HG03060 (cell line): ENCODE results near the gene CNIH1.
"Not testable (repeated sequence)": the region's sequence is repeated elsewhere in the genome, so short reads cannot be mapped to it uniquely, and the experiment has no call there.

ENCODE experiments used
- ATAC-seq: cut with Tn5 transposase; IDR thresholded peaks from one replicate; pipeline ENCODE4 v1.9.1; 2021; ENCODE audit warnings: low read depth, moderate number of reproducible peaks; ENCODE audit not compliant: unreplicated experiment

CNIH1 gene

GRCh38 chr14:54437954-54438353 is 3.2 kb downstream of the CNIH1 start:
- not testable (repeated sequence) for ATAC-seq

DNA sequence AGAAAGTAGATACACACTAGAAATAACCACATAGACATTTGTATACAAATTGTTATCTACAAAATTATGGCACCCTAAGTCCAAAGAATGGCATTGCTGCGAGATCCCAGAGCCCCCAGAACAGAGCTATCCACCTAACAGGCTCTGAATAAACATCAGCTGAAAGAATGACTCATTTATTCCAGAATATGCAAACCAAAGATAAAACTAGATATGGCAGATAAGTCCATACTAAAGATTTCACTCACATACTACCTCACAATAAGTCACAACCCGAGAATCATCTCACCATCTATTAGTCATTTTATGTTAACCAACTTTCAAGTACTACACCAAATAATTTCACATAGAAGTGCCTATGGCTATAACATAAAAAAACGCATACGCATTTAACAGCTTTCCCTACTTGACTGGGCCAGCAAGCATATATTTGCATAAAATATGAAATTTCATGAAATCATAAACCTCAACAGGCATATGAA is 5.6 kb downstream of the CNIH1 start:
- peak; percentile 56 for ATAC-seq

DNA sequence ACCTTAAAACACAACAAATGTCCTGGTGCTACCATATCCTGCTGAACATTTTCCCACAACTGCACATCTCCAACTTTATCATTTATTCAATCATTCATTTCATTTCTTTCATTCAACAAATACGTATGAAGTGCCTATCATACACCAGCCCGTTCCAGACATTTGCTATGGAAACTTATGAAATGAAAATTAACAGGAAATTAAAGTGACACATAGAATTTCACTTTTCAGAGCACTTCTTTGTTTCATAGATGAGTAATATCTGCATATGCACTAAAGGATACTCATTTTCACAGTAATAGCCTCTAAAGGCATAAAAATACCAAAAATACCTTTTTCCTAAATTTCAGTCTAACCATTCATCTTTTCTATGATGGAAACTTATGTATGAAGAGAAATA is 12.6 kb downstream of the CNIH1 start:
- no peak for ATAC-seq

DNA sequence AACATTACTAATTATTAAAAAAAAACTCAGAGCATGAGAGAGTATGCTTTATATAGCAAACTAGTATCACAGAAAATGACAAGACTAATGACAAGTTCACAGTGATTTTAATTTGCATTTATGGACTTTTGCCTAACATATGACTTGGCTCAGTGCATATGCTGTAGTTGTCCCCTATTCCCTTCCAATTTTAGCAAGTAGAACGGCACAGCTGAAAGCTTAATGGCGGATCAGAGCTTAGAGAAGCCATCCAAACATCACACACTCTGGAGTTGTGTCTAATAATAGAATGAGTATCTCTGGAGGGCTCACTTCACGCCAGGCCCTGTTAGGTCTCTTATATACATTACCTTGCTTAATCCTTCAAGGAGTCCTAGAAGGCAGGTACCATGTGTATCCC is 13.3 kb downstream of the CNIH1 start:
- ATAC-seq, result no peak

DNA sequence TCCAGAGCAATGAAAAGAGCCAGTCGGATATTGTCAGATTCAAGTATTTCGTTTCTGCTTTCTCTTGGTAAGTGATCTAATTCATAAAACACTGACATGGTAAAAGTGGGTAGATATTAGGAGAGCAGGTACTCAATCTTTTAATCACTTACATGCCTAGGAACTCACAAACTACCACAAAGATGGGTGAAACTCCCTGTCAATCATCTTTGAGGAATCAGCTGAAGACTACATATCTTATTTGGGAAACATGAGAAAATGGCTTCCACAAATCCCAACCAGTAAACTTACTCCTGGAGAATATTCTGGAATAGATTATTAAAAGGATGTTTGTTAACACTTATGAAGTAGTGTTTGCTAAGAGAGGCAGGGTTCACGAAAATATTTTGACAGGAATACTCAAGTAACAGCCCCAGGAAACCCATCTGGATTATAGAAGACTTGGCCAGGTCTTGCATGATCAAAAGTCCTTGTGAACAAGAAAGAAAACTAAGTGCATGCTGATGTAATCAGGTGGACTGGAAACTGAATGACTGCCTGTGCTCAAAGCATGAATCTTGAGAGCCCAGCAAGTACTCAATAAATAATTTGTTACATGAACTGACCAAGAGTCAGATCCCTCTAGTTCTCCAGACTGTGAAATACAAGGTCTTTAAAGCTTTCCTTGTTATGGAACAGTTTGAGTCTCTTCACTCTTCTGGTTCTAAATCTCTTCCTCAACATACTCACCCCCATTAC is 15.5 kb downstream of the CNIH1 start:
- ATAC-seq, result no peak

DNA sequence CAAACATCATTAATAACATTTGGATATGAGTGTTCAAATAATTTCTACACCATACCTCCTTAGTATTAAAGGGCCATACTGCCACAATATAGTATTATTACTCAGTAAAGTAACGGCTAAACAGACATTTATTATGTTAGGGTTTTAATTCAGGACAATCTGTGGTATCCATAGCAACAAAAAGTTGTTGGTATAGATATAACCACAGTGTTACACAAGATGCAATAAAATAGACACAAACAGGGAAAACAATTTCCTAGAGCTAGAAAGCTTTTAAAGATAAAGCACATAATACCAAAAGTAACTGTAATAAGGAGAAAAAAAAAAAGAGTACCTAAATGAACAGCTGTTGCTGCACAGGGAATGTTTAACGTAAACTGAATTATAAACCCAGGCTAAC is 16.1 kb downstream of the CNIH1 start:
- no peak for ATAC-seq

GRCh38 chr14:54424479-54424901 is 16.7 kb downstream of the CNIH1 start:
- ATAC-seq, result no peak

GRCh38 chr14:54423991-54424390 is 17.2 kb downstream of the CNIH1 start:
- ATAC-seq, result no peak

DNA sequence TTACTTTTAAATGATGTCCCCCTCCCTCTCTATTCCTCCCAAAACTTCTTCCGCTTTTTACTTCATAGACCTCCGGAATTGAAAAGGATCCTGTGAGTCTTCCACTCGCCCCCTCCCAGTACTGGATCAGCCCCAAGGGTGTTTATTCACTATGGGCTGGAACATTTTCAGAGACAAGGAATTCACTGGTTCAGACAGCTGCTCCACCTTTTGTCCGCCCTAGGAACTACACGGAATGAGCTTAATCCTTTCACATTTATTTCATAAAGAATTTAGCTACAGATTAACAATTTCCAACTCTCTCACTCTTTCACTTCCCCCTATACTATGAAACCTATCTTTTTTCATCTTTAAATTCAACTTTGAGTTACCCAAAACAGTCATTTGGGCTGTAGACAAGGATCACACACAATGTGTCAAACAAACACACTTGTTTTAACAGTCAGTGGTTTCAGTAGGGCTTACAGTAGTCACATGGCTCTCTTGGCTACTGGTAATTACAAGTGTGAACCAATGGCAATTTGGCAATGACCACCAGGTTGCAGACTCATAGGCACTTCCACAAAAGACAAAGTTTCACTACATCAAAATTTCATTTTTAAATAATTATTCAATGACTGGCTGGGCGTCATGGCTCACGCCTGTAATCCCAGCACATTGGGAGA is 20.6 kb downstream of the CNIH1 start:
- ATAC-seq, result no peak

DNA sequence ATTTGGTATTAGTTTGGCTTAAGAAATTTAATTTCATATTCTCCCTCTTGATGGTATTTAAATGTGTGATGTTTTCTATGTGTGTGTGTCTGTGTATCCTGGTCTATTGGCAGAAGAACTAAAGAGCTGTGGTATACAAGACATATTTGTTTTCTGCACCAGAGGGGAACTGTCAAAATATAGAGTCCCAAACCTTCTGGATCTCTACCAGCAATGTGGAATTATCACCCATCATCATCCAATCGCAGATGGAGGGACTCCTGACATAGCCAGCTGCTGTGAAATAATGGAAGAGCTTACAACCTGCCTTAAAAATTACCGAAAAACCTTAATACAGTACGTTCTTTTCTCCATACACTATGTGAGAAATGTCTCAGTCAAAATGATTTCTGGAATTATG is 29.8 kb downstream of the CNIH1 start:
- ATAC-seq, result no peak

GRCh38 chr14:54410215-54410614 is 31.0 kb downstream of the CNIH1 start:
- no peak for ATAC-seq

DNA sequence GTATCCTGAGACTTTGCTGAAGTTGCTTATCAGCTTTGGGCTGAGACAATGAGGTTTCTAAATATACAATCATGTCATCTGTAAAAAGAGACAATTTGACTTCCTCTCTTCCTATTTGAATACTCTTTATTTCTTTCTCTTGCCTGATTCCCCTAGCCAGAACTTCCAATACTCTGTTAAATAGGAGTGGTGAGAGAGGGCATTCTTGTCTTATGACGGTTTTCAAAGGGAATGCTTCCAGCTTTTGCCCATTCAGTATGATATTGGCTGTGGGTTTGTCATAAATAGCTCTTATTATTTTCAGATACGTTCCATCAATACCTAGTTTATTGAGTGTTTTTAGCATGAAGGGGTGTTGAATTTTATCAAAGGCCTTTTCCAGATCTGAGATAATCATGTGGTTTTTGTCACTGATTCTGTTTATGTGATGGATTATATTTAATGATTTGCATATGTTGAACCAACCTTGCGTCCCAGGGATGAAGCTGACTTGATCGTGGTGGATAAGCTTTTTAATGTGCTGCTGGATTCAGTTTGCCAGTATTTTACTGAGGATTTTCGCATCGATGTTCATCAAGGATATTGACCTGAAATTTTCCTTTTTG is 37.7 kb downstream of the CNIH1 start:
- not testable (repeated sequence) for ATAC-seq

- no peak for ATAC-seq
These were observed 41.6 kb downstream of the CNIH1 start for GRCh38 chr14:54399560-54399959.

- peak; percentile 98 for ATAC-seq
These were observed 44.5 kb downstream of the CNIH1 start, which contains the start of gene CDKN3 for GRCh38 chr14:54396493-54397335. CDKN3 (plus strand) TSS chr14:54397007; CDS start chr14:54397069, 62 bp downstream.

- no peak for ATAC-seq
These were observed 45.0 kb downstream of the CNIH1 start for GRCh38 chr14:54396183-54396492.

DNA sequence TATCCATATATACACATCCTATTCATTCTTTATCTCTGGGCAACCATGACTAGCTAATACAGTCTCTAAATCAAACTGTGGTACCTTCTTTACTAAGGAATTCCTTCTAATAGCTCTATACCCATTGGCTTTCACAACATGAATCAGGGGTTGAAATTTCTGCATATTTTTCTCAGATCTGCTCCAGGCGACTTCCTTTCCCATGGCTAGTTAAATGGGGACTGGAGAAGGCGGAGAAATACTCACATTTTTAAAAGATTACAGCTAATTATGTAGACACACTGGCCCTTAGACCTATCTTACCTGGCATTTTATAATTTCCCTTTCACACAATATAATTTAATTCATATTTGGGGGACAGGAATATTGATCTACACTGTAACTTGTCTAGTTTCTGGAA is 45.5 kb downstream of the CNIH1 start:
- ATAC-seq, result no peak

DNA sequence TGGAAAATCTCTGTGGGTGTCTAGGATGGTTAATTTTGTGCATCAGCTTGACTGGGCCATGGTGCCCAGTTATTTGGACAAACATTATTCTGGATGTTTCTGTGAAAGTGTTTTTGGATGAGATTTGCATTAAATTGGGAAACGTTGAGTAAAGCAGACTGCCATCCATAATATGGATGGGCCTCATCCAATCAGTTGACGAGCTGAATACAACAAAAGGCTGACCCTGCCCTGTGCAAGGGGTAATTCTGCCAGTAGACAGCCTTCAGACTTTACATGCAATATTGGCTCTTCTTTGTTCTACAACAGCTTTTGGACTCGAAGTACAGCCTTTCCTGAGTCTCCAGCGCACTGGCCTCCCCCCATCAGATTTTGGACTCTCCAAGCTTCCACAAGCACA is 45.9 kb downstream of the CNIH1 start:
- no peak for ATAC-seq

GRCh38 chr14:54394596-54394995 is 46.6 kb downstream of the CNIH1 start:
- ATAC-seq, result no peak

GRCh38 chr14:54392986-54393884 is 47.9 kb downstream of the CNIH1 start:
- ATAC-seq, result not testable (repeated sequence)
